ENCODE measurements around the gene OR2B2.

- TF ChIP-seq, protein P1, sequence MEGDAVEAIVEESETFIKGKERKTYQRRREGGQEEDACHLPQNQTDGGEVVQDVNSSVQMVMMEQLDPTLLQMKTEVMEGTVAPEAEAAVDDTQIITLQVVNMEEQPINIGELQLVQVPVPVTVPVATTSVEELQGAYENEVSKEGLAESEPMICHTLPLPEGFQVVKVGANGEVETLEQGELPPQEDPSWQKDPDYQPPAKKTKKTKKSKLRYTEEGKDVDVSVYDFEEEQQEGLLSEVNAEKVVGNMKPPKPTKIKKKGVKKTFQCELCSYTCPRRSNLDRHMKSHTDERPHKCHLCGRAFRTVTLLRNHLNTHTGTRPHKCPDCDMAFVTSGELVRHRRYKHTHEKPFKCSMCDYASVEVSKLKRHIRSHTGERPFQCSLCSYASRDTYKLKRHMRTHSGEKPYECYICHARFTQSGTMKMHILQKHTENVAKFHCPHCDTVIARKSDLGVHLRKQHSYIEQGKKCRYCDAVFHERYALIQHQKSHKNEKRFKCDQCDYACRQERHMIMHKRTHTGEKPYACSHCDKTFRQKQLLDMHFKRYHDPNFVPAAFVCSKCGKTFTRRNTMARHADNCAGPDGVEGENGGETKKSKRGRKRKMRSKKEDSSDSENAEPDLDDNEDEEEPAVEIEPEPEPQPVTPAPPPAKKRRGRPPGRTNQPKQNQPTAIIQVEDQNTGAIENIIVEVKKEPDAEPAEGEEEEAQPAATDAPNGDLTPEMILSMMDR (IDR thresholded peaks at IDR 0.05), result no peak
- TF ChIP-seq POLR2A (IDR thresholded peaks at IDR 0.05) (peak; percentile 27 to 59), POLR2AphosphoS5 (IDR thresholded peaks at IDR 0.05) (peak; percentile 35 to 81 (median 72))
Observed at GRCh38 chr6:27864906-27865849, 47.0 kb downstream of the OR2B2 start.
